Peyer's patch (tissue), 4 donors: Measurements from ENCODE around the gene ZWINT.

Experiments
- POLR2A ChIP-seq, 2 donors: fragments of 450-650 bp; IDR thresholded peaks; one replicate each; pipeline ENCODE4 v1.5.1; 2017; ENCODE audit warnings: antibody characterized with exemption in 2 of 2, mild to moderate bottlenecking in 2 of 2, moderate library complexity in 2 of 2
- TF ChIP-seq, protein P1 (sequence below), 6 experiments: fragments of 450-650 bp in 4 of 6; fragments of 200-600 bp in 2 of 6; sonication (generic) in 1 of 6; IDR thresholded peaks; one replicate each; pipeline ENCODE4 v1.5.1; 2017 to 2019; ENCODE audit warnings: antibody characterized with exemption in 6 of 6, mild to moderate bottlenecking in 3 of 6, moderate library complexity in 1 of 6

DNA sequence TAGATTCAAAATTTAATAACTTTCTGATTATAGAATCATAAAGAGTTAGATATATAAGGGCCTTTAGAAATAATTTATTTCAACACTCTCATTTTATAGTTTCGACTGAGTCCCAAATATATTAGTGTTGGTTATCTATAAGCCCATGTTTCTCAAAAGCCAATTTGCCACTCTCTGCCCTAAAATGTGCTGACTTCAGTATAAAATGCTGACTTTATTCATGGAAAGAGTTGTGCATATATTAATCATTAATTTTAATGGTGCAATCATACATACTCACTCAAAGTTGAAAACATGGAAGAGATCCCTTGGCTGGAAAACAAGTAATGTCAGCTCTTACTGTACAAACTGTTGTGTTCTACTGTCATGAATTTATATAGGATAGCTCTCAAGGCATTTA, 19.4 kb downstream of the ZWINT start:
- TF ChIP-seq, protein P1, sequence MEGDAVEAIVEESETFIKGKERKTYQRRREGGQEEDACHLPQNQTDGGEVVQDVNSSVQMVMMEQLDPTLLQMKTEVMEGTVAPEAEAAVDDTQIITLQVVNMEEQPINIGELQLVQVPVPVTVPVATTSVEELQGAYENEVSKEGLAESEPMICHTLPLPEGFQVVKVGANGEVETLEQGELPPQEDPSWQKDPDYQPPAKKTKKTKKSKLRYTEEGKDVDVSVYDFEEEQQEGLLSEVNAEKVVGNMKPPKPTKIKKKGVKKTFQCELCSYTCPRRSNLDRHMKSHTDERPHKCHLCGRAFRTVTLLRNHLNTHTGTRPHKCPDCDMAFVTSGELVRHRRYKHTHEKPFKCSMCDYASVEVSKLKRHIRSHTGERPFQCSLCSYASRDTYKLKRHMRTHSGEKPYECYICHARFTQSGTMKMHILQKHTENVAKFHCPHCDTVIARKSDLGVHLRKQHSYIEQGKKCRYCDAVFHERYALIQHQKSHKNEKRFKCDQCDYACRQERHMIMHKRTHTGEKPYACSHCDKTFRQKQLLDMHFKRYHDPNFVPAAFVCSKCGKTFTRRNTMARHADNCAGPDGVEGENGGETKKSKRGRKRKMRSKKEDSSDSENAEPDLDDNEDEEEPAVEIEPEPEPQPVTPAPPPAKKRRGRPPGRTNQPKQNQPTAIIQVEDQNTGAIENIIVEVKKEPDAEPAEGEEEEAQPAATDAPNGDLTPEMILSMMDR (IDR thresholded peaks at IDR 0.05): no peak
- no peak for TF ChIP-seq POLR2A (IDR thresholded peaks at IDR 0.05)
